GM21526 (cell line): ENCODE data around the gene RPS18.

ENCODE experiments used
- ATAC-seq: cut with Tn5 transposase; IDR thresholded peaks from one replicate; pipeline ENCODE4 v1.9.1; 2021; ENCODE audit warnings: moderate library complexity; ENCODE audit not compliant: unreplicated experiment, low FRiP score

The RPS18 gene

GRCh38 chr6:33288921-33289783 lies 17.3 kb downstream of the RPS18 start, which contains the start of the genes PFDN6 and WDR46:
TSS of gene PFDN6 (plus strand) at chr6:33289601. CDS start at chr6:33289857, 256 bp downstream.
TSS of gene WDR46 (minus strand) at chr6:33289239. CDS start at chr6:33289170, 69 bp downstream.
- peak; percentile 57 for ATAC-seq

DNA sequence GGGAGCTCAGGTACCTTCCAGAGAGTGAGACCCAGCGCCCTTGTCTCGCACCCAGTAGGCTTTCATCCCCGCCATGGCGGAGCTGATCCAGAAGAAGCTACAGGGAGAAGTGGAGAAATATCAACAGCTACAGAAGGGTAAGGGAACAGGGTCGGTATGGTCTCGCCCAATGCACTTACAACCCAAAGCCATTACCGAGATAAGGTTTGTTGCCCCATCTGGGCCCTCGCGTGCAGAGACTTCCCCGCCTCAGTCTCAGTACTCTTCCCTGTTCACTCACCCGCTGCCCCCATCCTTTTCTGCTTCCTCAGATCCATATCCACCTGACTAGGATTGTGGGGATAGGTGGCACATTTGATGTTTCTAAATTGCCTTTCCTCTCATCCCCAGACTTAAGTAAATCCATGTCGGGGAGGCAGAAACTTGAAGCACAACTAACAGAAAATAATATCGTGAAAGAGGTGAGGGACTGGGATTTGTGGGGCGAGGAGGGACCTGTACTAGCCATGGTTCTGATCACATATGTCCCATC lies 18.0 kb downstream of the RPS18 start:
- peak; percentile 3 for ATAC-seq

- no peak for ATAC-seq
Observed at GRCh38 chr6:33290459-33290858, 18.6 kb downstream of the RPS18 start.

DNA sequence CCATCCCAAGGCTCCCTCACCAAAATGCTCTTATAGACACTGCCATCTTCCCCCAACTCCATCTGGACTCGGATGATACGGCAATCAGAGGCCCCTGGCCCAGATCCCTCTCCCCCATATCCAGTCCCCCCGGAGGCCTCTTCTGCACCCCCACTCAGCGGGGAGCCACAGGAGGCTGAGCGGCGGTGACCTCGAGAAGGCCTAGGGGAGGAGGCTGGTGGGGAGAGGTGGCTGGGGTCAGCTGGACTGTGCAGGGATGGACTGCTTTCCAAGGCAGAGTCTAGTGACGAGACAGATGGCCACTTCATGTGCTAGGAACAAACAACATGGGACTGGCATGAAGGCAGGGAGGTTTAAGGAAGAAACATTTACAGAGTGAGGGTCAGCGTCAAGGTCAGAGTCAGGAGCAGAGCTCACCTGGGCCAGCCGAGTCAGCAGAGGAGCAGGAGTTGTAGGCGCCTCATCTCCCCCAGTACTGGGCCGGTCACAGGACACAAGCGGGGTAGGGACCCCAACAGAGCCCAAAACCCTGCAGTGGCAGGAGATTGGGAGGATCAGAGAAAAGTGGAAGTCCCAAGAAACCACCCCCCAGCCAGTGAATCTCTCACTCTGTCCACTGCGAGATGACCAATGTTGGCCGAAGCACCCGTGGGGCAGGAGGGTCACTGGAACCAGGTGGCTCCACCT lies 21.3 kb downstream of the RPS18 start:
- ATAC-seq: no peak

DNA sequence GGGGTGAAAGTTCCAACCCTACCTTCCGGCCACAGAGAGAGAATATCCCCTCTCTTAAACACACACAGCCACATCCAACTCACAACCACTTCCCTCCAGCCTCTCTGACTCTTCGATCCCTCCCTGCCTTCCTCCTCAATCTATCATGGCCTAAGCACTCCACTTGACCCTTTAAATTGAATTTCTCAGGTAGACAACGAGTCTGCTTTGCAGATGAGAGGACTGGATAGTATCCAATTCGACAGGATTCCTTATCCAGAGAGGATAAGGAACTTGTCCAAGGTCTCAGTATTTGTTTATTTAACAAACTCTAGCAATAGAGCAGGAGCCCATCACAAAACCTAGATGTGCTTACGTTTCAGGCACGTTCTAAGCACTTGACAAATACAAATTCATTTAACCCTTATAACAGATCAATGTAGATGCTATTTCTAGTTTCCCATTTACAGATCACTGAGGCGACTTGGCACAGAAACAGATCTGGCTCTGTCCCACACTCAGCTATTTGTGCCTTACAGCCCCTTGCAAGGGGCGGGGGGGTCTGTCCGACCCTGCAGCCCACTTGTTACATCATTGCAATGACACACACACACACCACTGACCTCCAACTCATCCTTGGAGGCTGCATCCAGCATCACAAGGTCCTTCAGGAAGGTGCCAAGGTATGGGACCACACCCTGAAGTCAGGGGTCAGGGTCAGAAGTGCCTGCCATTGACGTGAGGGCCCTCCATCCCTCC lies 22.4 kb downstream of the RPS18 start:
- ATAC-seq: no peak

GRCh38 chr6:33295621-33296369 lies 23.9 kb downstream of the RPS18 start:
- no peak for ATAC-seq

DNA sequence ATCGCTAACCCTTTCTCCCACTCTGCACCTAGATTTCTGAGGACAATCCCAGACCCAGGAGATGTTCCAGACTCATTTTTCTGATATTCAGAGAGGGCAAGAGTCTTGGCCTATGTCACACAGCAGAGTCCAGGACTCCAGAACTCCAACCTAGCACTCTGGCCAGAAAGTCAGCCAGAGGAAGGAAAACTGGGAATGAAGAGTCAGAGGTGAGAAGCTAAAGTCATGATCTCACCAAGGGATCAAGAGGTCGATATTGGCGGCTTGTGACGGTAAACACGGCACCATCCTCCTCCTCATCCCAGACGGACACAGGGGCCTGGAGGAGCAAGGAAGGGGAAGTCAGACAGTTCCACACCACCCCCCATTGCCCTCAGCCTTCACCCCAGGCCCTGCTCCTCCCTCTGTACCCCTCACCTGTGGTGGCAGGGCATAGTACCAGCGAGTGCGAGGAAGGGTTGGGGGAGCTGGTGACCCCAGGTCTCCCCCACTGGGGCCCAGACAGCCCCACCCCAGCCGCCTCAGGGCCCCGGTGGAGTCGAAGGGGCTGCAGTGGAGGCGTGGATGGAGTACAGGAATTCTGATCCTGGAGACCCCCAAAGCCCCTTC lies 25.0 kb downstream of the RPS18 start:
- no peak for ATAC-seq

- no peak for ATAC-seq
Observed at GRCh38 chr6:33297406-33297955, 25.6 kb downstream of the RPS18 start.

- ATAC-seq: no peak
Observed at GRCh38 chr6:33297956-33298772, 26.3 kb downstream of the RPS18 start.

- peak; percentile 22 for ATAC-seq
Observed at GRCh38 chr6:33298773-33299236, 26.9 kb downstream of the RPS18 start, which contains the start of gene RGL2. TSS of gene RGL2 (minus strand) at chr6:33298942. CDS start at chr6:33298610, 332 bp downstream.

DNA sequence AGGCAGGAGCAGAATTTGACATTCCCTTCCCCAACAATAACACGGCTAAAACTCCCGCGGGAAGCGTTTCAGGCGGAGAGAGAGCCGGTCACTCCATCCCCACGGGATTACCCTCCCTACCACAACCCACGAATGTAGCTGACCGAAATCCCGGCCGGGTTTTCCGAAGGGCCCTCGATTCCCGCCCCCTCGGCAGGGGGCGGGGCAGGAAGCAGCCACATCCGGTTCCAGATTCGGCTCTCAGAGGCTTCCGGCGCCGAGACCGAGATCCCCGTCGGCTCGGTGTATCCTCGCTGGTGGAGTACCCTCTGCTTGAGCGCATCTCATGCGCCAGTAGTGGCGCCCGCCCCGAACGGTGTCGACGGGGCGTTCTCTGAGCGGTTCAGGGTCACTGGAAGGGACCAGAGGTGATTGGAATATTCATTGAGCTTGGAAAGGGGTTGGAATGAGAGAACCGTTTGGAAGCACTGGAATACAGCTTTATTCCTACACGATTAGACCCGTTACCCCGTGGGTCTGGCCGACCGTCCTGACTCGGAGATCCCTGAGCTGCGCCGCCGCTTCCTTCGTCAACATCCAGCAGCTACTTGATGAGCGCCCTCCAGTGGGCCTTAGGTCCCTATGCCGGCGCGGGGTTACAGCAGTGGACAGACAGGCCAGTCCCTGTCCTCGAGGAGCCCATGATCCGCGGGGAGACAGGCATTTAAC lies 27.5 kb downstream of the RPS18 start:
- peak; percentile 58 for ATAC-seq

DNA sequence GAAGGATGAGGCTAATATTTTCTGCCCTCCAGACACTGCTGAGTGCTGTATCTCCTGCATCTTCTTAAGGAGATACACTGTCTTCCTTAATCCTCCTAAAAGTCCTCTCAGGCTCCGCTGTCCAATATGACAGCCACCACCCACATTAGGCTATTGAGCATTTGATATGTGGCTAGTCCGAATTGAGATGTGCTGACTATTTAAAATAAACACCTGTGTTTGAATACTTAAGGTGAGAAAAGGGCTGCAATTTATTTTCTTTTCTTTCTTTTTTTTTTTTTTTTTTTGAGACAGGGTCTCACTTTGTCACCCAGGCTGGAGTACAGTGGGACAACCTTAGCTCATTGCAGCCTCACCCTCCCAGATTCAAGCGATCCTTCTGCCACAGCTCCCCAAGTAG lies 30.0 kb downstream of the RPS18 start:
- no peak for ATAC-seq

- ATAC-seq: no peak
Observed at GRCh38 chr6:33304216-33304615, 32.3 kb downstream of the RPS18 start.

GRCh38 chr6:33305052-33305451 lies 33.2 kb downstream of the RPS18 start:
- ATAC-seq: no peak

GRCh38 chr6:33306356-33306755 lies 34.5 kb downstream of the RPS18 start:
- no peak for ATAC-seq

GRCh38 chr6:33312361-33313104 lies 40.7 kb downstream of the RPS18 start:
- ATAC-seq: no peak

GRCh38 chr6:33313105-33313708 lies 41.3 kb downstream of the RPS18 start:
- no peak for ATAC-seq
